ENCODE data around the gene PCAT6.
A peak's percentile ranks its signal among the peaks of the same experiment; 100 is the strongest.

The PCAT6 gene

GRCh38 chr1:202852163-202852904 is 41.6 kb downstream of the PCAT6 start:
- no peak for DNase-seq

- no peak for DNase-seq
Measured at GRCh38 chr1:202854787-202855186, 44.0 kb downstream of the PCAT6 start.

DNA sequence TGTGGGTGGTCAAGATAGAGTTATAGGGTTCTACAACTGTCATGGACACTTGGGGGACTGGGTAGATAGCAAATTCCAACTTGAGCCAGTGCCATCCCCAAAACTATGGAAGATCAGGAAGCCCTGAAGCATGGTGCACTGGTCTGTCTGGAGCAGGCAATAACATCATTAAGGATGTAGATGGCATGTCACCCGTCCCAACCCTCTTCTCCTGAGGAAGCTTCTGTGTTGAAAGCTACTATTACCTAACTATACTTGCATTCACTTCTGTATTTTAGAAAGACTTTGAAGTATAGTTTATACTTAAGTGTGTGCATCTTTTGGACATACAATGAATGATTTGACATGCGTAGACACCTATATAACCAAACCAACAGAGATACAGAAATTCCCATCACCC is 45.3 kb downstream of the PCAT6 start:
- DNase-seq: no peak

- no peak for DNase-seq
Measured at GRCh38 chr1:202857136-202857610, 46.4 kb downstream of the PCAT6 start.

DNA sequence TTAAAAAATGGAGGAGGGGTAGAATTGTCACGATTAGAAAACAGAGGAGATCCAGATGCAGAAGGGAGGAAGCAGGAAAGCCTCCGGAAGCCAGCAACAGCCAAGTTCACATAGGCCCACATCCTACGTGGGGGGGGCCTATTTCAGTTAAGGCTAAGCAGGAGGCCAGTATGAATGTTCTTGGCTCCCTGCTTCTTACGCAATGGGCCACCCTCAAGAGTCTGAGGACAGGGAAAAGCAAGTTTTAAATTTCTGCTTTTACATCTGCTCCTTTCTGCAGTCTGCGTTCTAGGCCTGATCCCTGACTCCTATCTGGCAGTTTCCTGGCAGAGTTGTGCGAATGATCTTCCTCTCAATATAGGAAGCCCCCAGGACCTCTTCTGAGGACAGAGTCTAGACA is 47.6 kb downstream of the PCAT6 start:
- no peak for DNase-seq

- no peak for DNase-seq
Measured at GRCh38 chr1:202858789-202859414, 48.1 kb downstream of the PCAT6 start.

DNA sequence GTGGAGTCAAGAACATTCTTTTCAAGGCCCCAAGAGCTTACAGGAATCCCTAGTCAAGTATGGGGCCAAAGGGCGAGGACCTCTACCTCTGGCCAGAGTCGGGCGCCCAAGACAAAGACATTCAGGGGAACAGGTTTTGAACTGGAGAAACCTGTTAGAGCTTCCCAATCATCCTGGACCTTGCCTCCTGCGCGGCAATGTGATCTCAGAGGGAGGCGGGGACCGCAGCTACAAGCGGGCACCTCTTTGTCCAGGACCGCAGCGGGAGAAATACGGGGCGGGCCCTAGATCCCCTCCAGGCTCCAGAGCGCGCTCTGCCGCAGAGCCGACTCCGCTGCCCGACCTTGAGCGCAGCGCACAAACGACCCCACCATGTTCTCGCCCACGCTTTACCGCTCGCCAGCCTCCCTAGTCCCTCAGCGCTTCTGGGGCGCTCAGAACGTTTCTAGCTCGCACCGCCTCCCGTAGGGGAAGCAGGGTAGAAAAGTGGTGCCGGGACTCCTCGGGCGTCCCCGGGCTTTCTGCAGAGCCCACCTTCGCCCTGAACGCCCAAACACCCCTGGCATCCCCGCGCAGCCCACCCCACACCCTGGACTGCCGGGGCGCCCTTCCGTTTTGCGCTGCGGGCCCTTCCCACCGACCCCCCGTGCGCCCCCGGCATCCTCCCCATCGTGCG is 50.1 kb downstream of the PCAT6 start:
- peak; percentile 22 for DNase-seq

Measured in T1000 (cell line).